KMS-11 (cell line): Measurements from ENCODE around the gene CALD1.

Experiments used
- H2AFZ ChIP-seq: fragments of 200-600 bp; sonication (generic); 2 replicates; pipeline ENCODE4 v1.6.1; 2016; ENCODE audit warnings: antibody characterized with exemption, mixed run types, low read depth
- H3K27ac ChIP-seq: fragments of 200-600 bp; sonication (generic); 2 replicates; pipeline ENCODE4 v1.6.1; 2016; ENCODE audit warnings: mild to moderate bottlenecking, mixed run types
- H3K27me3 ChIP-seq: fragments of 200-600 bp; sonication (generic); 2 replicates; pipeline ENCODE4 v1.6.1; 2017; ENCODE audit warnings: mild to moderate bottlenecking, low read depth, mixed run types, moderate library complexity; ENCODE audit not compliant: insufficient read depth
- H3K36me3 ChIP-seq: fragments of 200-600 bp; sonication (generic); 2 replicates; pipeline ENCODE4 v1.6.1; 2017; ENCODE audit warnings: mild to moderate bottlenecking, mixed run types; ENCODE audit not compliant: insufficient read depth
- H3K4me1 ChIP-seq: fragments of 200-600 bp; sonication (generic); 2 replicates; pipeline ENCODE4 v1.6.1; 2016; ENCODE audit warnings: mild to moderate bottlenecking, low read depth, mixed run types; ENCODE audit not compliant: poor library complexity, severe bottlenecking
- H3K4me2 ChIP-seq: fragments of 200-600 bp; sonication (generic); 2 replicates; pipeline ENCODE4 v1.7.0; 2016; ENCODE audit warnings: mild to moderate bottlenecking, mixed run types
- H3K4me3 ChIP-seq: fragments of 200-600 bp; sonication (generic); IDR thresholded peaks from 2 replicates; pipeline ENCODE4 v1.6.1; 2017; ENCODE audit warnings: low read depth, low read length, mixed read lengths; ENCODE audit not compliant: insufficient read depth
- H3K79me2 ChIP-seq: fragments of 200-600 bp; sonication (generic); 2 replicates; pipeline ENCODE4 v1.6.1; 2016; ENCODE audit warnings: low read depth, mixed run types; ENCODE audit not compliant: insufficient read depth
- H3K9ac ChIP-seq: fragments of 200-600 bp; sonication (generic); 2 replicates; pipeline ENCODE4 v1.6.1; 2016; ENCODE audit warnings: mild to moderate bottlenecking, mixed run types
- H4K20me1 ChIP-seq: fragments of 200-600 bp; sonication (generic); 2 replicates; pipeline ENCODE4 v1.6.1; 2016; ENCODE audit warnings: mild to moderate bottlenecking, mixed run types; ENCODE audit not compliant: insufficient read depth
- TF ChIP-seq, protein P1 (sequence below): fragments of 200-600 bp; sonication (generic); conservative IDR thresholded peaks from 2 replicates; pipeline ENCODE4 v1.6.1; 2017; ENCODE audit warnings: low read depth, mild to moderate bottlenecking, antibody characterized with exemption, low read length, moderate library complexity, mixed read lengths

The CALD1 gene

DNA sequence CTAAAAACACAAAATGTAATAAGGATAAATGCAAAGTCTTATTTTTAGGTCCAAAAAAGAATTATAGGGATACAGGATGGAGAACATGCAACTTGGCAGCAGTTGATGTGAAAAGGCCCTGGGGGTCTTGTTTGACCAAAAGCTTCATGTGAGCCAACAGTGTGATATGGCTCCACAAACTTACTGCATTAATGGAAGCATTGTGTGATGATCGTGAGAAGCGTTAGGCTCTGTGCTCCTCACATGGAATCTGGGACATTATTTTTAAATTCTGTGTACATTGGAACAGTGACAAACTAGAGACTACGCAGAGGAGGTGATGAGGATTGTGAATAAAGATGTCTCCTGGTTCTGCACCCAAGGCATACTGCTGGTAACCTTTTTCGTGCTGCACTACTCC lies 39.1 kb upstream of the CALD1 start:
- Histone ChIP-seq H3K4me3 (no peak overlapping the region), H3K9ac (no peak overlapping the region), H2AFZ (no peak overlapping the region), H3K27me3 (no peaks in the 10 kb centered on the region), H3K36me3 (no peaks in the 10 kb centered on the region), H3K27ac (no peak overlapping the region), H3K4me1 (no peaks in the 10 kb centered on the region), H4K20me1 (no peaks in the 10 kb centered on the region), H3K79me2 (no peaks in the 10 kb centered on the region), H3K4me2 (no peak overlapping the region)
- TF ChIP-seq, protein P1, sequence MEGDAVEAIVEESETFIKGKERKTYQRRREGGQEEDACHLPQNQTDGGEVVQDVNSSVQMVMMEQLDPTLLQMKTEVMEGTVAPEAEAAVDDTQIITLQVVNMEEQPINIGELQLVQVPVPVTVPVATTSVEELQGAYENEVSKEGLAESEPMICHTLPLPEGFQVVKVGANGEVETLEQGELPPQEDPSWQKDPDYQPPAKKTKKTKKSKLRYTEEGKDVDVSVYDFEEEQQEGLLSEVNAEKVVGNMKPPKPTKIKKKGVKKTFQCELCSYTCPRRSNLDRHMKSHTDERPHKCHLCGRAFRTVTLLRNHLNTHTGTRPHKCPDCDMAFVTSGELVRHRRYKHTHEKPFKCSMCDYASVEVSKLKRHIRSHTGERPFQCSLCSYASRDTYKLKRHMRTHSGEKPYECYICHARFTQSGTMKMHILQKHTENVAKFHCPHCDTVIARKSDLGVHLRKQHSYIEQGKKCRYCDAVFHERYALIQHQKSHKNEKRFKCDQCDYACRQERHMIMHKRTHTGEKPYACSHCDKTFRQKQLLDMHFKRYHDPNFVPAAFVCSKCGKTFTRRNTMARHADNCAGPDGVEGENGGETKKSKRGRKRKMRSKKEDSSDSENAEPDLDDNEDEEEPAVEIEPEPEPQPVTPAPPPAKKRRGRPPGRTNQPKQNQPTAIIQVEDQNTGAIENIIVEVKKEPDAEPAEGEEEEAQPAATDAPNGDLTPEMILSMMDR: no peak

DNA sequence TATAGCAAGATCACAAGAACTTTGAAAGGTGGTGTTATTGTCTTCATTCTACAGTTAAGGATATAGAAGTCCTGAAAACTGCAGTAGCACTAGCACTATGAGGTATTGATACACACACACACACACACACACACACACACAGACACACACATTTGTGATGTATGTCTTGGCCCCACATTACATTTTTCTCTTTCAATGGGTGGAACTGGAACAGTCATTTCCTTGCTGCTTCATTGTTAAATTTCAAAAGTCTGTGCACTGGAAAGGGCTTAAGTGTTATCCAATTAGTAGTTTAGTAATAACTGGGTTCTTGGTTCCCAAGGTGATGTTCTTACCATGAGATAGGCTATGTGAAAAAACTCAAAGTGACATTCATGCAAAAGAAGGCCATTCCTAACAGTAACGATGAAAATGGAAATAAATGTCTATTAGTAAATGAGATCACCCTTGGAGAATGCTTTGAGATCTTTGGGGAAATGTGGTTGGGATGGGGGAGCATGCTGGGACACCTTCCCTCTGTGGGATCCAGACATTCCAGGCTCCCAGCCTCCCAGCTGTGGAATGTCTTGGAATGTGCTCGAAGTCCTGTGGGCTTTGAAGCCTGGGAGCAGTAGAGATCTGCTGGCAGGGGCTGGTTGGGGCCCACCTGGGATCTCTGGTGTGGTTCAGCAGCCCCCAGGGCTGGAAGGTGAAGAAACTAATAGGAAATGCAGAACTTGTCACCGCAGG lies 37.4 kb upstream of the CALD1 start:
- no peaks in the 10 kb centered on the region for H3K4me1 ChIP-seq

DNA sequence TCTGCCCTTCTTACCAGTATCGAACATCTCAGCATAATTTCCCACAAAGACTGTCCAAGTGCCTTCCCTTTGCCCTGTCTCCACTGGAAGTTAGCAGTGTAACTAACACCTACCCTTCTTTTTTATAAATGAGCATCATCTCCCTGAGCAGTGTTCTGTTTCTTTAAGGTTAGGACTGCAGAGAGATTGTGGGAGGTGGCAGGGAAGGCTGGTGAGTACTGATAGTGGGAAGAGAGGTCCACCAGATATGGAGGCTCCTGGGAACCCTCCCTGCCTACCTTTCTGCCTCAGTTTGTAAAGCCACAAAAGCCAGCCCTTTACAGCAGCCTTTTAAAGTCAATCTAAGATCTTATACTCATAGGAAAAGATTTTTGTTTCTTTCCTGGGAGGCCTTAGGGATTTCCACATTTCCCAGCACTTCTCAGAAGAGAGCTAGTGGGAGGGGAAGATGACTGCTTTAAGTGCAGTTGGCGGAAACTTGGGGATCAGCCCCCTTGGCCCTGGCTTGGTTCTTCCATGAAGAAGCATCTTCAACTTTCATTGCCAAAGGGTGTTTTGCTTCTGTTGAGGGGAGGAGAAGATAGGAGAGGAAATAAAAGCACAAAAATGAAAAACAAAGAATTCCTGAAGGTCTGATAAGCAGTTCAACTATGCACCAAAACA lies 36.6 kb upstream of the CALD1 start:
- H2AFZ ChIP-seq: no peak overlapping the region
- no peak overlapping the region for H3K27ac ChIP-seq
- no peaks in the 10 kb centered on the region for H3K4me1 ChIP-seq
- H3K4me2 ChIP-seq: no peak overlapping the region
- no peaks in the 10 kb centered on the region for H3K27me3 ChIP-seq
- H3K4me3 ChIP-seq: no peak overlapping the region
- H4K20me1 ChIP-seq: no peaks in the 10 kb centered on the region
- TF ChIP-seq, protein P1: no peak
- no peak overlapping the region for H3K9ac ChIP-seq
- H3K79me2 ChIP-seq: no peaks in the 10 kb centered on the region
- no peaks in the 10 kb centered on the region for H3K36me3 ChIP-seq

More for the DNA sequence above, 37.4 kb upstream of the CALD1 start:
- Histone ChIP-seq H3K27ac (no peak overlapping the region), H3K4me2 (no peak overlapping the region), H3K27me3 (no peaks in the 10 kb centered on the region), H3K36me3 (no peaks in the 10 kb centered on the region), H3K9ac (no peak overlapping the region), H3K4me3 (no peak overlapping the region), H2AFZ (no peak overlapping the region), H4K20me1 (no peaks in the 10 kb centered on the region), H3K79me2 (no peaks in the 10 kb centered on the region)
- TF ChIP-seq, protein P1: no peak

DNA sequence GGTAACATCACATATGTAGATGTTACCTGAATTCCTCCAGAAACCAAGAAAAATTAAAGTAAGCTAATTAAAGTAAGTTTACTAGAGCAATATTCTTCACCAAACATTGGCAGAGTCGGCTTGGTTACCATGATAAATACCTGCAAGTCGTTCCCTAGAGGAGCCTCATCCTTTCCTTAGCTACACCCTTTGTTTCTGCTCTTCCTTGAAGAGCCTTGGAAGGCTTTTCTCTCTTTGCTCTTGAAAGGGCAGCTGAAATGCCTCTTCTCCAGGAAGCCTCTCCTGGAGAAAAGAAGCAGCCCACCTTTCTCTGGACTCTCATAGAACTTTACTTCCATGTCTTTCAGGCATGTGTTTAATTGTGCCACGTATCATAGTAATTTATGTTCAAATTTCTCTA lies 34.9 kb upstream of the CALD1 start:
- Histone ChIP-seq H3K4me3 (no peak overlapping the region), H3K4me1 (no peaks in the 10 kb centered on the region), H3K9ac (no peak overlapping the region), H3K27me3 (no peaks in the 10 kb centered on the region), H3K4me2 (no peak overlapping the region), H2AFZ (no peak overlapping the region), H3K79me2 (no peaks in the 10 kb centered on the region), H3K27ac (no peak overlapping the region), H3K36me3 (no peaks in the 10 kb centered on the region), H4K20me1 (no peaks in the 10 kb centered on the region)
- TF ChIP-seq, protein P1: no peak
